ENCODE data around the gene FAM200A. TPM values are rescaled to one million over a fixed set of nuclear protein-coding genes. Genes with fewer than 3 reads are reported as not detected.

Gene FAM200A
- total and polyA plus RNA-seq, 2 of the 13 experiments (the other 11 are each of a cell fraction or from before 2014, with no cell fraction given), result 4.7 to 6.3 TPM

DNA sequence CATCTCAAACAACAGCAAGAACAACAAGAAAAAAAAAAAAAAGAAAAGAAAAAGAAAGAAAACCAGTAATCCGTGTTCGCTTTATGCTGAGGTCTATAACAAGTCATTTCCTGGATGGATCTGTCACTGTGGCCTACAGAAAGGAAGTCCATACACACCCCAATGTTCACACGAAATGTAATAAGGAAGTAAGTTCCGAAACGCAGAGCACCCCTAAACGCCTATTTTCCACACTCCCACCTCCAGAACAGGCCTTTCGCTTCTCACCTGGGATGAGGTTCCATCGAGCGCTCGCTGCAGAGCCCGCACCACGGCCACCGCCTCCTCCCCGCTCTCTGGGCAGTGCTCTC, 52.6 kb downstream of the FAM200A start (continued):
- TF ChIP-seq, protein P1, sequence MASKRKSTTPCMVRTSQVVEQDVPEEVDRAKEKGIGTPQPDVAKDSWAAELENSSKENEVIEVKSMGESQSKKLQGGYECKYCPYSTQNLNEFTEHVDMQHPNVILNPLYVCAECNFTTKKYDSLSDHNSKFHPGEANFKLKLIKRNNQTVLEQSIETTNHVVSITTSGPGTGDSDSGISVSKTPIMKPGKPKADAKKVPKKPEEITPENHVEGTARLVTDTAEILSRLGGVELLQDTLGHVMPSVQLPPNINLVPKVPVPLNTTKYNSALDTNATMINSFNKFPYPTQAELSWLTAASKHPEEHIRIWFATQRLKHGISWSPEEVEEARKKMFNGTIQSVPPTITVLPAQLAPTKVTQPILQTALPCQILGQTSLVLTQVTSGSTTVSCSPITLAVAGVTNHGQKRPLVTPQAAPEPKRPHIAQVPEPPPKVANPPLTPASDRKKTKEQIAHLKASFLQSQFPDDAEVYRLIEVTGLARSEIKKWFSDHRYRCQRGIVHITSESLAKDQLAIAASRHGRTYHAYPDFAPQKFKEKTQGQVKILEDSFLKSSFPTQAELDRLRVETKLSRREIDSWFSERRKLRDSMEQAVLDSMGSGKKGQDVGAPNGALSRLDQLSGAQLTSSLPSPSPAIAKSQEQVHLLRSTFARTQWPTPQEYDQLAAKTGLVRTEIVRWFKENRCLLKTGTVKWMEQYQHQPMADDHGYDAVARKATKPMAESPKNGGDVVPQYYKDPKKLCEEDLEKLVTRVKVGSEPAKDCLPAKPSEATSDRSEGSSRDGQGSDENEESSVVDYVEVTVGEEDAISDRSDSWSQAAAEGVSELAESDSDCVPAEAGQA (IDR thresholded peaks at IDR 0.05; ENCODE audit: low read depth), result no peak
- TF ChIP-seq, protein P1 (CRISPR knock-in tag; IDR thresholded peaks at IDR 0.05; ENCODE audit: borderline replicate concordance), result no peak
- no peak for TF ChIP-seq TEAD3 (CRISPR knock-in tag; optimal IDR thresholded peaks at IDR 0.05; ENCODE audit: borderline replicate concordance)

DNA sequence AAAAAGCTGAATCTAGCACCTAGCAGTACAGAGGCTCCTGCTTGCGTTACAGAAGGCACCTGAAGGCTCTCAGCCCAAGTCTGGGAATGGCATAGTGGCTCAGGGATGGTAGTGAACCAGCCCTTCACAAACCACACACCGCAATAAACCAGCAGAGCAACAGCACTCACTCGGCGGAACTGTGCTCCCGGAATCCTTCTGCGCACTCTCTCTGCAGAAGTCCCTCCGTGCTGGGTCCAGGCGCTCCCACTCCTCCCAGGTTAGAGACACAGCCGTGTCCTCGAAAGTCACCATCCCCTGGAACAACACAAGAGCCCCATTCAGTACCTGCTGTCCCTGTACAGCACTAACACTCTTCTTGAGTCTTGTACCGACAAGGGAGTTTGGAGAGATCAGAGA, 53.4 kb downstream of the FAM200A start:
- H3K4me3 ChIP-seq (replicated peaks in 1 of 3; ENCODE audit: insufficient read depth in 1 of 3, low read depth in 2 of 3, low read length in 3 of 3), result peak overlapping the region; percentile 75 to 99 (median 98)
- peaks cover 40% of the 10 kb centered on the region for H3K79me2 ChIP-seq (ENCODE audit: insufficient read depth, low read length)
- CTCF ChIA-PET (ENCODE audit: low intra/inter-chr PET ratio, low total read pairs), result no interaction called here
- H3K4me1 ChIP-seq (ENCODE audit: insufficient read depth, low read length), result peaks cover 17% of the 10 kb centered on the region
- no peak for FAIRE-seq
- POLR2A ChIA-PET, result interaction anchor here (4.5 kb wide), 1 partner anchor 60 kb away, joined by 31 read pairs; the partner anchor contains the start of gene ZNF655
- peak overlapping the region; percentile 85 for H3K9ac ChIP-seq (ENCODE audit: insufficient read depth, low read depth, low read length)
- no peak for DNase-seq (ENCODE audit: low spot score)
- no peaks in the 10 kb centered on the region for H3K9me3 ChIP-seq (ENCODE audit: low read length)
- H3K36me3 ChIP-seq (replicated peaks in 1 of 2; ENCODE audit: control insufficient read depth in 1 of 2, insufficient read depth in 2 of 2, low read length in 2 of 2), result peaks cover 9 to 18% of the 10 kb centered on the region in 2 experiments
- no peaks in the 10 kb centered on the region; a peak in 1 of 5 replicates for H3K27me3 ChIP-seq (ENCODE audit: control insufficient read depth in 1 of 2, insufficient read depth in 2 of 2, low read length in 2 of 2)
- peaks cover 17% of the 10 kb centered on the region for H4K20me1 ChIP-seq (ENCODE audit: insufficient read depth, low read length)
- no peak overlapping the region for H2AFZ ChIP-seq (ENCODE audit: low read length)
- TF ChIP-seq ZNF263 (CRISPR knock-in tag; IDR thresholded peaks at IDR 0.05) (peak; percentile 94), ZNF17 (CRISPR knock-in tag; IDR thresholded peaks at IDR 0.05) (no peak)
- H3K4me2 ChIP-seq (ENCODE audit: low read depth, low read length), result peak overlapping the region; percentile 90
- in situ Hi-C loops (cut with HindIII; ENCODE audit: extremely low pct_ligation_motif_present, low pct_unique_long_range_greater_than_20kb), result no loop called here
- WGBS (ENCODE audit: low lambda C conversion rate), result 18% methylated on average over 2 of the region's 11 CpGs
- intact Hi-C loops (cut with micrococcal nuclease; ENCODE audit: unreplicated experiment), result no loop called here
- BruUV-seq (replicated peaks), result no TSS peak
- peak; percentile 28 for ATAC-seq
- H3K27ac ChIP-seq (ENCODE audit: extremely low read length, insufficient read depth, low read length), result no peak overlapping the region

Measured in HepG2 (cell line).